ENCODE data around the gene GPC6. TPM values are rescaled to one million over a fixed set of nuclear protein-coding genes. Genes with fewer than 3 reads are reported as not detected.

Gene GPC6
- polyA plus RNA-seq, 1 of the 3 experiments (the other 2 are of a cell fraction), result 6.7 TPM

GRCh38 chr13:94269557-94269956 lies 1043.0 kb downstream of the GPC6 start:
- Histone ChIP-seq H4K20me1 (ENCODE audit: insufficient read depth) (no peaks in the 10 kb centered on the region), H3K9ac (no peak overlapping the region), H3K36me3 (replicated peaks in 1 of 2; ENCODE audit: control insufficient read depth in 1 of 2, insufficient read depth in 2 of 2, low read length in 1 of 2) (no peaks in the 10 kb centered on the region), H3K9me3 (no peaks in the 10 kb centered on the region), H3F3A (replicated peaks; ENCODE audit: insufficient read depth) (peaks cover 6% of the 10 kb centered on the region), H3K4me1 (ENCODE audit: control insufficient read depth in 1 of 2, insufficient read depth in 2 of 2, low read depth in 1 of 2, low read length in 1 of 2) (peaks cover 0 to 11% of the 10 kb centered on the region in 2 experiments; a peak in 1 of 4 replicates), H3K79me2 (ENCODE audit: insufficient read depth) (no peaks in the 10 kb centered on the region), H3K27me3 (ENCODE audit: insufficient read depth) (no peaks in the 10 kb centered on the region), H2AFZ (ENCODE audit: low read depth) (no peak overlapping the region), H3K9me2 (no peaks in the 10 kb centered on the region), H3K27ac (ENCODE audit: low read depth in 2 of 2, low read length in 1 of 2) (no peak overlapping the region), H3K4me3 (ENCODE audit: low read depth in 2 of 2, low read length in 1 of 2) (no peak overlapping the region), H3K4me2 (no peak overlapping the region)
- TF ChIP-seq POLR2AphosphoS5 (IDR thresholded peaks at IDR 0.05; ENCODE audit: low read depth, low read length), result no peak
- TF ChIP-seq RFX5 (IDR thresholded peaks at IDR 0.05; ENCODE audit: low read length), result no peak
- no peak for TF ChIP-seq TCF12 (IDR thresholded peaks at IDR 0.05)
- no peak for TF ChIP-seq TAF1 (IDR thresholded peaks at IDR 0.05; ENCODE audit: borderline replicate concordance, low read depth, low read length)
- no peak for TF ChIP-seq MEF2A (IDR thresholded peaks at IDR 0.05; ENCODE audit: borderline replicate concordance, low read depth)
- TF ChIP-seq GABPA (IDR thresholded peaks at IDR 0.05; ENCODE audit: low read depth), result no peak
- TF ChIP-seq EZH2phosphoT487 (IDR thresholded peaks at IDR 0.05; ENCODE audit: borderline replicate concordance, low read depth), result no peak
- TF ChIP-seq USF1 (IDR thresholded peaks at IDR 0.05; ENCODE audit: borderline replicate concordance, low read depth), result no peak
- no peak for TF ChIP-seq NRF1 (IDR thresholded peaks at IDR 0.05; ENCODE audit: low read depth, low read length)
- POLR2A ChIA-PET, result interaction anchor here (0.8 kb wide), 1 partner anchor 10 kb away, joined by 3 read pairs; no protein-coding TSS in a partner anchor
- no peak for DNase-seq
- CTCF ChIA-PET, result interaction anchor here (1.0 kb wide), 1 partner anchor 12 kb away, joined by 3 read pairs; no protein-coding TSS in a partner anchor
- WGBS (ENCODE audit: low lambda C conversion rate), result 86% methylated on average over 6 of the region's 6 CpGs

GRCh38 chr13:94270556-94270955 lies 1043.9 kb downstream of the GPC6 start:
- WGBS (ENCODE audit: low lambda C conversion rate), result 92% methylated on average over 2 of the region's 2 CpGs
- no peak overlapping the region for H3K9ac ChIP-seq
- H3K4me1 ChIP-seq (ENCODE audit: control insufficient read depth in 1 of 2, insufficient read depth in 2 of 2, low read depth in 1 of 2, low read length in 1 of 2), result peaks cover 0 to 11% of the 10 kb centered on the region in 2 experiments; a peak in 1 of 4 replicates
- DNase-seq, result no peak
- H3K4me3 ChIP-seq (ENCODE audit: low read depth in 2 of 2, low read length in 1 of 2), result no peak overlapping the region
- H3K36me3 ChIP-seq (replicated peaks in 1 of 2; ENCODE audit: control insufficient read depth in 1 of 2, insufficient read depth in 2 of 2, low read length in 1 of 2), result no peaks in the 10 kb centered on the region
- H3K4me2 ChIP-seq, result no peak overlapping the region
- ChIA-PET CTCF (no interaction called here), POLR2A (no interaction called here)
- no peak overlapping the region for H3K27ac ChIP-seq (ENCODE audit: low read depth in 2 of 2, low read length in 1 of 2)
- peaks cover 6% of the 10 kb centered on the region for H3F3A ChIP-seq (replicated peaks; ENCODE audit: insufficient read depth)
- H3K9me3 ChIP-seq, result no peaks in the 10 kb centered on the region
- no peaks in the 10 kb centered on the region for H4K20me1 ChIP-seq (ENCODE audit: insufficient read depth)
- no peaks in the 10 kb centered on the region for H3K27me3 ChIP-seq (ENCODE audit: insufficient read depth)
- H3K9me2 ChIP-seq, result no peaks in the 10 kb centered on the region
- TF ChIP-seq RAD21 (IDR thresholded peaks at IDR 0.05; ENCODE audit: low read length) (no peak), GATA2 (CRISPR knock-in tag; IDR thresholded peaks at IDR 0.05) (no peak), RXRA (IDR thresholded peaks at IDR 0.05; ENCODE audit: borderline replicate concordance, low read depth) (no peak), MXI1 (IDR thresholded peaks at IDR 0.05; ENCODE audit: low read depth, low read length) (no peak), NRF1 (IDR thresholded peaks at IDR 0.05; ENCODE audit: low read depth, low read length) (no peak), TAF1 (IDR thresholded peaks at IDR 0.05; ENCODE audit: borderline replicate concordance, low read depth, low read length) (no peak), SMC3 (IDR thresholded peaks at IDR 0.05; ENCODE audit: low read depth, low read length) (no peak), EZH2phosphoT487 (IDR thresholded peaks at IDR 0.05; ENCODE audit: borderline replicate concordance, low read depth) (no peak), REST (IDR thresholded peaks at IDR 0.05; ENCODE audit: low read depth, low read length) (no peak), CHD2 (IDR thresholded peaks at IDR 0.05; ENCODE audit: low read length, partially characterized antibody) (no peak), MEF2A (IDR thresholded peaks at IDR 0.05; ENCODE audit: borderline replicate concordance, low read depth) (no peak), EP300 (IDR thresholded peaks at IDR 0.05; ENCODE audit: borderline replicate concordance in 1 of 2, low read depth in 1 of 2, low read length in 1 of 2) (no peak), POLR2AphosphoS5 (IDR thresholded peaks at IDR 0.05; ENCODE audit: low read depth, low read length) (no peak), RCOR1 (IDR thresholded peaks at IDR 0.05; ENCODE audit: low read length) (no peak)
- no peak overlapping the region for H2AFZ ChIP-seq (ENCODE audit: low read depth)
- no peaks in the 10 kb centered on the region for H3K79me2 ChIP-seq (ENCODE audit: insufficient read depth)
